GM18868 (cell line): Measurements from ENCODE around the gene LRRC46.

Experiments
- ATAC-seq: cut with Tn5 transposase; IDR thresholded peaks from one replicate; pipeline ENCODE4 v1.9.1; 2021; ENCODE audit warnings: mild to moderate bottlenecking, moderate library complexity; ENCODE audit not compliant: unreplicated experiment

LRRC46 gene

DNA sequence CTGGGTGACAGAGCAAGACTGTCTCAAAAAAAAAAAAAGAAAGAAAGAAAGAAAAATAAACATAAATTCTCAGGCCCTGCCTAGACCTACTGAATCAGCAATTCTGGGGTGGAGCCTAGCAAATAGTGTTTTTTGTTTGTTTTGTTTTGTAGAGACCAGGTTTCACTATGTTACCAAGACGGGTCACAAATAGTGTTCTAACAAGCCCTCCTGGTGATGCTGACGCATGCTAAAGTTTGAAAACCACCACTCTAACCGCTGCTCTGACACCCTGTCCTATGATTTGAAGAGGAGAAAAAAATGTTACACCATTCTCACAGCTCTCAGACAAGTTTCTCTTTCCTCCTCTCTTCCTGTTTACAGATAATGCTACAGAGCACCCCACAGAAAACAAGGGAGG is 1.6 kb upstream of the LRRC46 start:
- no peak for ATAC-seq

GRCh38 chr17:47830396-47831002 is 971 bp upstream of the LRRC46 start:
- ATAC-seq = no peak

DNA sequence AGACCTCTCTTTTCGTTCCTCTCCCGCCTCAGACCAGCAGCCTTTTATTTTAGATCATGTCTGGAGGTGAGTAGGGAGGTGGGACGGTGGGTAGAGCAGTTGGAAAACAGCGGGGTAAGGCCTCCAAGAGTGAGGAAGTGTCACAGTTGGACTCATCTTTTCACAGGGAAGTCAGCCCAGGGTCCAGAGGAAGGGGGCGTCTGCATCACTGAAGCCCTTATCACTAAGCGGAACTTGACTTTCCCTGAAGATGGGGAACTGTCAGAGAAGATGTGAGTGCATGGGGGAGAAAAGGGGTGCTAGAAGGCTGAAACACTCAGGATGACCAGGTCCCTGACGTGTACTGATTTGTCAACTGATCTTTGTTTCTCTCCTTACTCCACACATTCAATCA is 461 bp downstream of the LRRC46 start:
- no peak for ATAC-seq

- ATAC-seq = no peak
These were observed 3.3 kb downstream of the LRRC46 start for GRCh38 chr17:47834756-47835155.

DNA sequence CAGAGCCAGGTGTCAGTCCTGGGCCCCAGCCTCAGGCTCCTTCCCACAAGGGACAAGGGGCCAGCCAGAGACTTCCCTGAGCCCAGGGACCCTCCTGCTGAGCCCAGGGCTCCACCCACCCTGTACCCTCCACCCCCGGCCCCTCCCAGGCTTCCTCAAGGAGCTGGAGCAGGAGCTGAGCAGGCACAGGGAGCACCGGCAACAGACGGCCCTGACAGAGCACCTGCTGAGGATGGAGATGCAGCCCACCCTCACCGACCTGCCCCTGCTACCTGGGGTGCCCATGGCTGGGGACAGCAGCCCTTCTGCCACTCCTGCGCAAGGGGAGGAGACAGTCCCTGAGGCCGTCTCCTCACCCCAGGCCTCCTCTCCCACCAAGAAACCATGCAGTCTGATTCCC is 5.1 kb downstream of the LRRC46 start:
- no peak for ATAC-seq

GRCh38 chr17:47837401-47838039 is 6.0 kb downstream of the LRRC46 start:
- ATAC-seq = no peak

GRCh38 chr17:47838636-47839035 is 7.2 kb downstream of the LRRC46 start:
- ATAC-seq = no peak

- no peak for ATAC-seq
These were observed 7.6 kb downstream of the LRRC46 start for GRCh38 chr17:47839071-47839470.

GRCh38 chr17:47840001-47840741 is 8.7 kb downstream of the LRRC46 start:
- no peak for ATAC-seq

DNA sequence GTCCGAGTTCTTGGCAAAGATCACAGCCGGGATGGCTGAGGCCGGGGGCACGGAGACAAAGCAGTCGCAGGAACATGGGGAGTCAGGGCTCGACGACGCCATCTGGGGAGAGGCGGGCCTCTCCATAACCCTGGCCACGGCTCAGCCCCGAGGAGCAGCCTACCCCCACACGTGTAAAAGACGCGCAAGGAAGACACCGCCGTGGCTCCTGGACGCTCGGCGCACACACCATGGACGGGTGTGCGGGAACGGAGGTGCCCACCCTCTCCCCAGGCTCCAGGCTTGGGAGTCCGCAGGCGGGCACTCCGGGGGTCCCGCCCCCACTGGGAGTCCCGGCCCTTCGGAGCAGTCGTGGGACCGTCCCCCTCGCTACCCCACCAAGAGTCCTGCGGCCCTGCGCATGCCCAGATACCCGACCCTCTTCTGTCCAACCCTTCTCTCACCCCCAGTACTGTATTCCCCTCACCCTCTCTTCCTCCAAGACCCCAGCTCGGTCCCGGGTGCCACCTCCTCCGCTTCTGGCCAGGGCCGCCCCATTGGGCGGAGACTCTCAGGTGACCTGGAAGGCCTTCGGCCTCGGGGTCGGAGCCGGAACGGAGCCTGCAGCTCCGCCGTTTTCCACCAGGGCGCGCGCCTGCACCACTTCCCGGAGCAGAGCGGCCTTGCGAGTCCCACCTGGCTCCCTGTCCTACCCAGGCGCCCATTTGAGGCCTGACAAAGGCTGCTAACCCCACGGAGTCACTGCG is 9.4 kb downstream of the LRRC46 start, which contains the start of gene SCRN2:
TSS of gene SCRN2 (minus strand) at position 532 of the 746 bp plus-strand sequence. CDS start at position 102, 430 bp downstream.
- ATAC-seq = peak; percentile 74

- ATAC-seq = no peak
These were observed 10.2 kb downstream of the LRRC46 start for GRCh38 chr17:47841488-47842291.

DNA sequence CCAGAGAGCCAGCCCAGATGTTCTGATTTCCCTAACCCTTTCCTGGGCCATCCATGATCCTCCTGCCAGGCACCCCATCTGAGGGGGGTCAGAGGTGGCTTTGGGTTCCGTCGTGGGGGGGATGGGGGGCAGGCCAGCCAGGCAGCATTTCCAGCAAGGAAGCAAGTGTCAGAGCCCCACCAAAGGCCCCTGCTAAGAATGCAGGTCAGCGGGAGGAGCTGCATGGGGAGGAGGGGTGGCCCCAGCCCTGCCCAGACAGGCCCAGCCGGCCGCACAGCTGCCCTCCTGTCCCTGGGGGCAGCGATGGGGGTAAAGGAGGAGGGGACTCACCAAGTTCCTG is 11.9 kb downstream of the LRRC46 start:
- no peak for ATAC-seq

DNA sequence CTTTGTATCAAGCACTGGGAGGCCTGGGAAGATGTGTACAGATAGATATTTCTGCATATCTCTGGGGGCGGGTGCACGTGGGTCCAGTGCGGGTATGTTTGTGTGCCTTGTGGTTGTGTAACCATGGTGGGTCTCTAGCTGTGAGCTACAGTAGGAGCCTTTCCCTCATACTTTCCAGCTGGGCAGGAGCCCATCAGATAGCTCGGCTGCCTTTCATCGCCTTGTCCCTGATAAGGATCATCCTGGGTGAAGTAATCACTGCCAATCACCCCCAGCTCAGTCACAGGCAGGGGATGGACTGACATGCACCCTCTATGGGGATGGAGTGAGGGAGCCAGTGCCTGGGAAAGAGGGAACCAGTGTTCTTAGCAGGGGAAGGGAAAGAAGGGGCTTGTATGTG is 12.8 kb downstream of the LRRC46 start:
- no peak for ATAC-seq

GRCh38 chr17:47844814-47845715 is 13.6 kb downstream of the LRRC46 start:
- no peak for ATAC-seq

- no peak for ATAC-seq
These were observed 14.2 kb downstream of the LRRC46 start for GRCh38 chr17:47845716-47846075.

DNA sequence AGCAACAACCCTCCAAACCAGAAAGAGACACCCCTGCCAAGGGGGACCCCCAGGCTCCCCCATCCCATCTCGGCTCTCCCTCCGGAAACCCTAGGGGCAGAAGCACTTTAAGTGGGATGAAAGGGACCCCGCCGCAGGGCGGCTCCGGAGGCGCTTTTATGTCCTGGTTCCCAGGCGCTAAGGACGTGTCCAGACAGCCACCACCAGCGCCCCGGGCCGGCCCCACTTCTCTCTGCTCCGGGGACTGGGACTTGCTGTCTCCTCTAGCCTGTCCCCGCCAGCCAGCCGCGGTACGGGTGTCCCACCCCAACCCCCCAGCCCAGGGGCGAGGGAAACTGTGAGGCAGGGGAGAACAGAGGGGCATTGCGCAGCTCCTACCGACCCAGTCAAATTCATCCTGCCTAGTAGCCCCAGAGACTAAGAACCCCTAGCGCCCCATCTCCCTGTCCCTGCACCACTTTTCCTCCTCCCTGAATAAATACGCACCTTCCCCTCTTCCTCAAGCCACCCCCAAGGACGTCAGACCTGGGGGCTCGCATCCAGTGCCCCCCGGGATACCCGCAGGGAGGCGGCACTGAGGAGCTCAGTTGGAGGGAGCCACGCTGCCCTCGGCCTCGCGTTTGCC is 15.4 kb downstream of the LRRC46 start:
- no peak for ATAC-seq

- no peak for ATAC-seq
These were observed 16.1 kb downstream of the LRRC46 start for GRCh38 chr17:47847341-47848197.

DNA sequence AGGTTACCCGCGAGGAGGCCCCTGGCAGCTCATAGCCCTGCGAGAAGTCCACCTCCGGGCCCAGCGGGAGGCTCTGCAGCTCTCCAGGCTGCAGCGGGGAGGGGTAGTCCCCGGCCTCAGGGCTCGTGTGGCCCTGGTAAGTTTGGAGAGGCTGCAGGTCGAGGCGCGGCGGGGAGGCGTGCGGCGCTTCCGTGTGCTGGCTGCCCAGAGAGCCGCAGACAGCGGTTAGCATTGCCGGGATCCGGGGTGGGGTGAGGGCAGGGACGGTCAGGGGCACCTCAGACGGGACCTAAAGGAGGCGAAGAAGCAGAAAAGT is 16.7 kb downstream of the LRRC46 start:
- no peak for ATAC-seq

DNA sequence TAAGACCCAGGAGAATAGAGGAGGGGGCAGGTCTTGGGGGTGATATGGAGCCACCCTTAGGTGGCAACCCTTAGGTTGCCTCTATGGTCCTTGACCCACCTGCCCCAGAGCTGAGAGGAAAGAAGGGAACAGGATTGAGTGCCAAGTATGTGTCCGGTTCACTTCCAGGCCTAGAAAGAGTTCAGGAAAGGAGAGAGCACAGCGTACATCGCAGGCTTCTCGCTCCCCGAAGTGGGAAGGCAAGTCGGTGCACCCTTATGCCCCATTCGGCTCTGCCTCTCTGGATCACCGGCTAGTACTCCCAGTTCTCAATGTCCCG is 18.9 kb downstream of the LRRC46 start:
- ATAC-seq = no peak
